GM19025 (cell line): ENCODE measurements around the gene ELAVL1.
"Not testable (repeated sequence)": the region's sequence is repeated elsewhere in the genome, so short reads cannot be mapped to it uniquely, and the experiment has no call there.

Experiments
- ATAC-seq: cut with Tn5 transposase; IDR thresholded peaks from one replicate; pipeline ENCODE4 v1.9.1; 2021; ENCODE audit warnings: mild to moderate bottlenecking, low read depth, moderate library complexity; ENCODE audit not compliant: unreplicated experiment

Gene ELAVL1

DNA sequence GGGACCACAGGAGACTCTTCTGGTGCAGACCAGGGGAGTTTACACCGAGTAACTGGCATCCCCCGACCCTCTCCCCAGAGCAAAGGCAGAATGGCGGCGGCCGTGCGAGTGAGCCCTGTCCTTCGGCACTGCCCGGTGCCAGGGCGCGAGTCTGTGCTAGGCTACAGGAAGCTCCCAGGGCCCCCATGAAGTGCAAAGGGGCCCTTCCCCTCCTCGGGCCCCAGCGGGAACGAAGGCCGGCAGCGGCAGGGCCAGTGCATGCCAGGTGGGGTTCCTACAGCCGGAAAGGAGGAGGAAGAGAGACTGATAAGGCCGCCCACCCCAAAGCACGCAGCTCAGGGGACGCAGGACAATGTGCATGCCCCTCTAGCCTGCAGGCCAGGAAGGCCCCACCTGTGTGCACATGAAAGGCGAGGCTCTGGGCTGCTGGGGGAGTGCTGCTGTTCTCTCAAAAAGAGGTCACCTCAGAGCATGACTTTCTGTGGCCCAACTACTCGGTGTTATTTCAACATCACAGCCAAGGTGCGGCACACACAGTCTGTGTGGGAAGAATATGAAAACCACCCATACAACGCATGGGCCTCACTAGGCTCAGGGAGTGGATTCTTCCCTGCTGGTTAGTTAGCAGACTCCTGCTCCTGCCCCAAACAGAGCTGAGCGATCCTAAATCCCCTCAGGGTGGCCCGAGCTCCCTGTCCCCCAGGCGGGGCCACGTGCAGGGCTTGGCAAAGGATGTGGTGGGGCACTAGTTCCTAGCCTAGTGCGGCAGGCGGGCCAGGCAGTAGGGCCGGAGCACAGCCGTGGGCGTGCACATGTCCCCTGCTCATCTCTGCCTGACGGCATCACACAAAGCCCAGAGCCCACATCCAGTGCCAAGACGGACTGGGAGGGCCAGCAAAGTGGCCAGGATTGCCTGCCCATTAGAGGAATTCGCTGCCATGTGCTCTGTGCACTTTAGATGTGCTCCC is 33.6 kb downstream of the ELAVL1 start:
- no peak for ATAC-seq

DNA sequence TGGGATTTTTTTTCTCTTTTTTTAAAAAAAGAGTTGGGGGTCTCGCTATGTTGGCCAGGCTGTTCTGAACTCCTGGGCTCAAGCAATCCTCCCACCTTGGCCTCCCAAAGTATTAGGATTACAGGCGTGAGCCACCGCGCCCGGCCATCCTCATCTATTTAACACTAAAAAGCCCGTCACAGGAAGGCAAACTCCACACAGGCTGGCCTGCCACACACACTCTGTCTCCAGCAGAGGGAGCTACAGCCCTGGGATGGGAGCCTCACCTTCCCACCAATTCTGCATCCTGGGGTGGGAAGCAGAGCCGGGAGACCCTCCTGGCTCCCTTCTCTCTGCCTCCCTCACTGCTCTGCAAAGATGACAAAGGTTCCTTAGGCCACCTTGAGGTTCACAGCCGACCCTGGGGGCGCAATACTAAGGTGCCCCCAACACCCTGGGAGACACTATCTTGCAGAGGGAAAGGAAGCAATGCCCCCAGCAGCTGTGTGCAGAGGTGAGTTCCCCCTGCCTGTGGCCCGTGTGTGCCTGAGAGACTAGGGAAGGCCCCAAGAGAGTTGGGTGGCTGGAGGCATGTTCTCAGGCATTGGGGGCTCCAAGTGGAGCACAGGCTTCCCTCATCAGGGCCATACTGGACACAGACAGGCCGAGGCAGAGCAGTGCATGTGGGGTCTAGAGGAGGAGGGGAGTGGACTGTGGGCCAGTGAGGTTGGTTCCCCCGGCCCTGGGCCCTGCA is 34.6 kb downstream of the ELAVL1 start:
- ATAC-seq = no peak

DNA sequence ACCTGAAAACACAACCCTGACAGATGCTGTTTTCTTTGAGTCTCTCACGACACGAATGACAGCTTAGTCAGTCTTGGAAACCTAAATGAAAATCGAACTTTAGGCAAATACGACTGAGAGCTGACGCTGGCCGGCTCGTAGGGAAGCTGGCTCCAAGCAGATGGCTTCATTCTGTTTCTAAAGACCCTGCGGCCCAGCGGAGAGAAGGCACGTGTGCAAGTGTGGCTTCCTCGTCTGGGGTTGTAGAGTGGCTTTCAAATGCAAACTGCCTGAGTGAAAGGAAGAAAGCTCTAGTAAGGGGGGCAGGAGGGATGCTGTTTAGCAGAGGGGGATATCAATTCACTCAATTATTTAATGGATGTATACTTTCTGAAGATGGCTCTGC is 35.9 kb downstream of the ELAVL1 start:
- no peak for ATAC-seq

DNA sequence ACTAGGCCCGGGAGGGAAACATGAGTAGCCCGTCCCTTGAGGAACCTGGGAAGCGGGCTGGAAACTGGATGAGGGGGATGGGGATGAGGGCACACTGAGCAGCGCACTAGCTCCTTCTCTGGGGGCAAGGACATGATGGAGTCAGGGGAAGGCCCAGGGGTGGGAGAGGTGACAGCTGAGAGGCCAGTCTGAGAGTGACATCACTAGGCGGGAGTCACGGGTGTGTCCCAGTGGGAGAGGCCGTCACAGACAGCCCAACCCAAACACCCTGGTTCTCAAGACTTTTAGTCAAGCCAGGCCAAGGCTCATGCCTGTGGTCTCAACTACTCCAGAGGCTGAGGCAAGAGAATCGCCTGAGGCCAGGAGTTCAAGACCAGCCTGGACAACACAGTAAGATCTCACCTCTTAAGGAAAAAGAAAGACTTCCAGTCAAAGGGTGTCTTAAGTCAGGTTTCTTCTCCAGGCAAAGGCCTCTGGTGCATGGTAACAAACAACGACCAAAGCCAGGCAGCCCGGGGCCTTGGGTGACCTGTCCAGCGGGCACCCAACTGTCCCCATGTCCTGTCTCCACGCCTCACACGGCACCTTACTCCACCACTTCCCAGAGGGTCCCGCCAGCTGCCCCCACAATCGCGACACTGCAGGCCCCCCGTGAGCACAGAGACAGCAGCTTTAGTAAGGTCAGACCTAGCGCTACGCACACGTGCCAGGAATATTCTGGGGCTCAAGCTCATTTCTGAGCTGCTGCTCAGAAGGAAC is 36.5 kb downstream of the ELAVL1 start:
- ATAC-seq = no peak

DNA sequence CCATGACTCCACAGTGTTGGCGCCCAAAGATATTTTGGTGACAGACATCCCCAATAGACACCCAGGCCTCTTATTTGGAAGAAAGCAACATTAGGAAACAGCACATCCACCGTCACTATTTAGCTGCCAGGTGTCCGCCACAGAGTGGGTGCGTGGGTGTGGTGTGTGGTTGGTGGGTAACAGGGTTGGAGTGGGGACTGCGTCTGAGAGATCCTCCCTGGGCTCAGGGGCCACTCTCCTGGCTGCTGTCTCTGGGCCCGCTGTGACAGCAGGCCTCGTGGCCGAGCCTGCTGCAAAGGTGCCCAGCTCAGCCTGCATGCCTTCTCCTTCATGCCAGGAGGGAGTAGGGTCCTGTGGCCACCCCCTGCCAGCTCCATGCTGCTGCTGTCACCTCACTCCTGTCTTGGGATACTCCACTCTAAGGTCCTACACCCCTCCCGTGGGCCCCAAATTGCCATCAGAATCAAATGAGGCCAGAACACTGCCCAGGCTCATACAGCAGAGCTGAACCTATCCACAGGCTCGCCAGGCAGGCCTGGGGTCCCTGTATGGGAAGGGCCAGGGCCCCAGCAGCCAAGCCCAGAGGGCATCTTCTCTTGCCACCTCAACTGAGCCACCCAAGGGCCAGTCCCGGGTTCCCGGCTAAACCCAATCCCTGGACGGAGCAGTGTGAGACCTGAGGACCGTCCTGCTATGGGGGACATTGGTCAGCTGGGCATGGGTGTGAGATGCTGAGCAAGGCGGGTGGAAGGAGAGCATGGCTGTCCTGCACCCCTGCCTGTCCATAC is 37.2 kb downstream of the ELAVL1 start:
- no peak for ATAC-seq

DNA sequence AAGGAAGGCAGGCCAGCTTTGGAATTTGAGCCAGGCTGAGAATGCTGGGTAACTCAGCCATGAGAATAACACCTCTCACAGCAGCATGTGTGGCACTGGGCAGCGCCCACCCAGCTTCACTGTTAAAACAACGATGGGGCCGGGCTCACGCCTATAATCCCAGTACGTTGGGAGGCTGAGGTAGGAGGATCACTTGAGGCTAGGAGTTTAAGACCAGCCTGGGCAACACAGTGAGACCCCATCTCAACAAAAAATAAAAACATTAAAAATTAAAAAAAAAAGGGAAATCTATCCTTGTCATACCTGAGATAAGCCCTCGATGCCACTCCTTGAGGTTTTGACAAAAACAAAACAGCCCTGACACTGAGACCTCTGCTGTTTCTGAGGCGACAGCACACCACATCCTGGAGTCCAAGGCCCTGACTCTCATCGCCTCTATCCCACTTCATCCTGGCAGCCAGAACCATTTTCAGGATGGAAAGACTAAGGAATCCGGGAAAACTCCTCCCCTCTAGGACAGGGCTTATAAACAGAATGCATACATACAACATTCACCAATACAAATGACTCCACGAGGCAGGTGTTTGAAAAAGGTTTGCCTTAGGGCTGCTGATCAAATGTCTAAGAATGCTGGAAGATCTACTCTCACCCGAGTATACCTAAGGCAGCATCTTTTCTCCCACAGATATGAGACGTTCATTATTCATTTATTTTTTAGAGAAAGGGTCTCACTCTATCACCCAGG is 39.3 kb downstream of the ELAVL1 start:
- no peak for ATAC-seq

DNA sequence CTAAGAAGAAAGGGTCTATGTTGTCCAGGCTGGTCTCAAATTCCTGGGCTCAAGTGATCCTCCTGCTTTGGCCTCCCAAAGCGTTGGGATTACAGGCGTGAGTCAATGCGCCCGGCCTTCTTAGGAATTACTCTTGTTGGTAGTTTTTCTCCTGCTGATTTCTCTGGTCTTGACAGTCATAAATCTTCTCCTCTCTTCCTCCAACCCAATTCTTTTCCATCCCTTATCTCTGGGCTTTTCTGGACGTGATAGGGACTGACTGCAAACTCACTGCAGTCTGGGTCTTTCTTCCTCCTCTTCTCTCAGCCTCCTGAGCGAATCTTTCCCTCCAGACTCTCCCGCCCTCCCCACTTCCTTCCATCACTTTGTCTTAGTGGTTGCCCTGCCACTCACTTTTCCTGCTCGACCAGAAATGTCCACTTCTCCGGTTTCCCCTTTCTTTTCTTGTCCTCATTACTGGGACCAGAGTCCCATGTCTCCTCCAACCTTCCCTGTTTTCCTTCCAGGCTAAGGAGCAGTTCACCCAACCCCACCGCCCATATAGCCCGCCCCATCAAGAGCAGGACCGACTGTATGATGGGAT is 40.1 kb downstream of the ELAVL1 start:
- no peak for ATAC-seq

DNA sequence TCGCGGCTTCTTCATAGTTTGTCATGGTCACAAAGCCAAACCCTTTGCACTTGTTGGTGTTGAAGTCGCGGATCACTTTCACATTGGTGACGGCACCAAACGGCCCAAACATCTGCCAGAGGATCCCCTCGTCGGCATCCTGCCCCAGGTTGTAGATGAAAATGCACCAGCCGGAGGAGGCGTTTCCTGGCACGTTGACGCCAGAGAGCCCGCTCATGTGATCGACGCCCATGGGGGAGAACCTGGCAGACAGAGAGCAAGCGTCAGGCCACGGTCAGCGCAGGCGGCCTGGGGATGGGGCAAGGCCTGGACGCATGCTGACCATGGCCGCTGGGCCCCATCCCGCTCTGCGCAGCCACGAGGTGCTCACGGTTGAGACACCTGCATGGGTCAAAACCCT is 41.9 kb downstream of the ELAVL1 start:
- no peak for ATAC-seq

DNA sequence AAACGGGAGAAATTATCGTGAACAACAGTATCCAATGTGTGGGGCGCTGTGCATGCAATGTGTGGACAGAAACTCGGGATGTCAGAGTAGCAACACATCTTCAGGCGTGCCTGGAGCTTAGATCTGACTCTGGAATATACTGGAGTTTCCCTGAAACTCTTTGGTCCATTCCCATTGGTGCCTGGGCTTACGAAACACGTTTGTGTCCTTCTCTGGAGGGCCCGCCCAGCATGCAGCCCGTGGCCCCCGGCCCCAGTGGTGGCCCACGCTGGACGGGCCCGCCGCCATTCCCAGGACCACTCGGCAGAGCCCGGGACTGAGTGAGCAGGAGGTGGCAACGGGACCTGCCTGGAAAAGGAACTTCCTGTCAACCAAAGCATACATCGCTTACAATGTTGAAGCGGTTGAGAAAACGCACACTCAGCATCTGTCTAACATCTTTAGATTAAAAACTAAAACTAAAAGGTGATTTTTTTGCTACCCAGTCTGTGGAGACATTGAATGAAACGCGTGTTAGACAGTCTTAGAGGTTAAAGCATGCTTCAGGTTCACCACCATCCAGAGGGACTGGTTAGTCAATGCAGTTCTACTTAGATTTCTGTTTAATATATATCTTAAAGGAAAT is 42.7 kb downstream of the ELAVL1 start:
- no peak for ATAC-seq

DNA sequence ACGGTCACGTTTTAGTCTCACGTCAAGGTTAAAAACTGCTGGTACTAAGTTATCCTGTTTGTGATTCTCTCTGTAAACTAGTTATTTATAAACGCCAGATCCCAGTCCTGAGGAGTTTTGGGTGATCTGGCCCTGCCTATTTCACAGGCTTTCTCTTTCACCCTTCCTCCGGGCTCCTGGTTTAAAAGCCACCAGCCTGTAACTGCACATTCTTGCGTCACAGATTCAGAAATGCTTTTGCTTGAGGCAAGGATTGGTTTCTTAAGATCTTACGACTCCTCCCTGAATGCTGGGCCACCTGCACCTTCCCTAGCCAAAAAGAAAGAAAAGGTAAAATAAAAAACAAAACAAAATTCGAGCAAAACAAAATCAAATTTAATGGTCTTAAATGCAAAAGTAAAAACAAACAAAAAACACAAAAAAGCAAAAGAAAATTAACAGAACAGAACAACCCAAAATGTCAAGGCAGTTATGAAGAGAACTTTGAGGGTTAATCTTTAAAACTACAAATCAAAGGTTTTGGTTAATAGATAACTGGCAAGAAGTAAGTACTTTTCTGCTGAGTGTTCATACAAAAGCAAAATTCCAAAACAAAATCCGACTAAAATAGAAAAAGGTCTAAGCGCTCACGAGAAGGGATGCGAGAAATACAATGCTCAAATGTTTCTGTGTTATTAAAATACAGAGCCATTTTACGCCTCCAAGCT is 43.4 kb downstream of the ELAVL1 start:
- ATAC-seq = no peak

DNA sequence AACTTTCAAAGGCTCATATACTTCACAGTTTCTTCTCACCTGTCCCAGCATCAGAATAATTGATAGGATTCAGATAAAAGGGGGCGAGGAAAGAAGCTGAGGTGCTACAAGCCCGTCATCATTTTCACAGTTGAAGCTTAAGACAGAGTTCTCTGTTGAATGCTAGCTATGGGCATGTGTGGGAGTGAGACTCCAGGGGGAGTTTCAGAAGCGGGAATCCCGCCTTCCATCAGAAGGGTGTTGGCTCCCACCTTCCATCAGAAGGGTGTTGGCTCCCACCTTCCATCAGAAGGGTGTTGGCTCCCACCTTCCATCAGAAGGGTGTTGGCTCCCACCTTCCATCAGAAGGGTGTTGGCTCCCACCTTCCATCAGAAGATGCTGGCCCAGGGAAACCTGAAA is 44.4 kb downstream of the ELAVL1 start:
- ATAC-seq = not testable (repeated sequence)

DNA sequence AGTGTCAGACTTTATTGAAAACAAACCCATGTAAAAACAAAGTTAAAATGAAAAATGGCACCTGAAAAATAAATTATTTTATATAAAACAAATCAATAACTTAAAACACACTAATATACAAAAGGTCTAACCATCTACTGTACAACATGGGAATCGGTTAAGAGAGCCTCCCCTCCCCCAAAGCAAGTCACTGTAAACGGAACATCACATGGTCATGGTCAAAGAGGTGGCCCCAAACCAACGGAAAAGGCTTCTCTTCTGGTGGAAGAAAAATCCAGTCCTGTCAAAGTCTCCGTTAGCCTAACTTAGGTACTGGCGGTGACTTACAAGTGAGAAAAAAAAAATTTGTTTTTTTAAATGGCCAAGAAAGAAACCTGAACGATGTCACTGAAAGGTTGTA is 46.2 kb downstream of the ELAVL1 start:
- ATAC-seq = no peak

DNA sequence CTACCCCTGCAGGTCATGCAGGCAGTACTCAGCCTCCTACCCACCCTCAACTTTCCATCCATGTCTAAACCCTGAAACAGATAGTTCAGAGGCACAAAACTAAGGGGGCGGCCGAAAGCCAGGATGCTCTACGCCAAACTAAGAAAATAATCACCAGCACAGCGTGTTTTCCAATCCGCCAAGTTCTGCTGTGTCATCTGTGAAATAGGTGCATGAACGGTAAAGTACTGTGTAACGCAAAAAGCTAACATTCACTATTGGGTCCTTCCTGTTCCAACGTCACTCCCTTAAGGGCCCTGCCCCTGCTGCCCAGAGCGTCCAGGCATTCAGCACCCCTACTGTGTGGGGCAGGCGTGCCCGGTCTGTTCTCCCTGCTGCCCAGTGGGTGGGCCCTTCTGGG is 49.7 kb downstream of the ELAVL1 start:
- no peak for ATAC-seq

DNA sequence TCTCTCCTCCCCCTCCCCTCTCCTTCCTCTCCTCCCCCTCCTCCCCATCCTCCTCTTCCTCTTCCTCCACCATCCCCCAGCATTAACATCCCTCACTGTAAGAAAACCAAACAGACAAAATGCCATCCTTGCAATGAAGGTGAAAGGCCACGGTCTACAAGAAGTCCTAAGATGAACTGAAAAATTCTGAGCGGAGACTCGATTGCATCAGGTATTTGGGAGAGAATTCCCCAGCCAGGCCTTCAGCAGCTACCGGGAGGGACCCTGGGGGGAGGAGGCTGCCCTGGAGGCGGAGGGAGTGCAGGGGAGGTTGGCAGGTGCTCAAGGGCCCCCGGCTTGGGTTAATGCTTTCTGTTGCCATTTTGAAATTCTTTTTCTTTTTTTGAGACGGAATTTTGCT is 51.9 kb downstream of the ELAVL1 start:
- ATAC-seq = no peak

DNA sequence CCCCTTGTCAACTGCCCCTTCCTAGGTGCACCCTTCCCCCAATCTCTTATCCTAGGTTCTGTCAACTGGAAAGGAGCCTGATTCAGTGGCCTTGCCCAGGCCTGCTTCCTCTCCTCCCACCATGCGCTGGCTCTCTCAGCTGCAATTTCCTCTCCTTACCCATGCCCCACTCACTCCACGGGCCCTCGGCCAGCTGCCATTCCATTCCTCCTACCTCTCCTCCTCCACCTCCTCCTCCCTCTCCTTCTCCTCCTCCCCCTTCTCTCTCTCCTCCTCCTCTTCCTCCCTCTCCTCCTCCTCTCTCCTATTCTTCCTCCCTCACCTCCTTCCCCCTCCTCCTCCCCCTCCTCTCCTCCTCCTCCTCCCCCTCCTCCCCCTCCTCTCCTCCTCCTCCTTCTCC is 52.4 kb downstream of the ELAVL1 start:
- no peak for ATAC-seq

DNA sequence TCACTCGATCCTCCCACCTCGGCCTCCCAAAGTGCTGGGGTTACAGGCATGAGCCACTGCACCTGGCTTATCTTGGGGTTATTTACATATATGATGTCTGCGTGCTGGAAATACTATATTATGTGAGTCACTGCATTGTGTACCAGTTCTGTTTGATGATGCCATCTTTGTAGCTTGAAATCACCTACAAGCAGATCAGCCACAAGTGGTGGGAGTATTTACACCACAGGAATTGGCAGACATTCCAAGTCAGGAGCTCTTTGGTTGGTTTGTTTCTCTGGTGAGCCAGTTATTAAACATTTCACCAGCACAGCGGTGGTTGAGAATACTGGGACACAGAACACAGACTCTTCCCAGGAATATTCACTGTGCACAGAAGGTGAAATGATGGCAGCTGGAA is 57.5 kb downstream of the ELAVL1 start:
- ATAC-seq = no peak

DNA sequence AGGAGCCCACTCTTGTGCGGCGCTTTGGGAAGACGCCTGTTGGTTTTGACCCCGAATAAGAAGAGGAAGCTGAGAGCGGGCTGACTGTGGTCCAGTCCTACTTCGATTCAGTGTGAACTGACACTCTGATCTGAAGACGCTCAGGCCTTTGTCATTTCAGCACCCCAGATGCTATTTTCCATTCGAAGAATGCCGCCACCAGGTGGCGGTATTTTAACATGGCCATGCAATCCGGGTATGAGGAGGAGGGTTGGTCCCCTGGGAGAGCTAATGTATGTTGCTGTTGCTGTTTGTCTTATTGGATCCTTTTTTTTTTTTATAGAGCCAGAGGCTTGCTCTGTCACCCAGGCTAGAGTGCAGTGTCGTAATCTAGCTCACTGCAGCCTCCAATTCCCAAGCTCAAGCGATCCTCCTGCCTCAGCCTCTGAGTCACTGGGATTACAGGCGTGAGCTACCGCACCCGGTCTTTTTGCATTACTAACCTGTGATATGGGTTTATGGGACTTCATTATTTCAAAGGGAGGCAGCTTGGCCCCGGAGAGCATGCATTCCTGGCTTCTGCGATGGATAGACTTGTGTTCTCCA is 61.2 kb downstream of the ELAVL1 start:
- ATAC-seq = no peak
